Mucosa of stomach (tissue), 1 donor: Measurements from ENCODE around the gene CFAP70.
"Not testable (repeated sequence)": the region's sequence is repeated elsewhere in the genome, so short reads cannot be mapped to it uniquely, and the experiment has no call there.

Experiments used
- H3K27me3 ChIP-seq: one replicate; pipeline ENCODE4 v1.7.0; 2013; ENCODE audit warnings: mild to moderate bottlenecking, low read length; ENCODE audit not compliant: control insufficient read depth, insufficient read depth
- H3K36me3 ChIP-seq: one replicate; pipeline ENCODE4 v1.7.0; 2013; ENCODE audit warnings: low read length; ENCODE audit not compliant: control insufficient read depth, insufficient read depth
- H3K4me1 ChIP-seq: one replicate; pipeline ENCODE4 v1.7.0; 2013; ENCODE audit warnings: mild to moderate bottlenecking, low read length; ENCODE audit not compliant: control insufficient read depth, insufficient read depth
- H3K4me3 ChIP-seq: one replicate; pipeline ENCODE4 v1.7.0; 2013; ENCODE audit warnings: low read length
- H3K9ac ChIP-seq: one replicate; pipeline ENCODE4 v1.7.0; 2013; ENCODE audit warnings: mild to moderate bottlenecking, low read length, moderate library complexity
- H3K9me3 ChIP-seq: one replicate; pipeline ENCODE4 v1.7.0; 2013; ENCODE audit warnings: mild to moderate bottlenecking, low read length, moderate library complexity; ENCODE audit not compliant: control insufficient read depth
- donor health status: Pancreatic carcinoma.

Gene CFAP70

GRCh38 chr10:73333202-73333601, 25.5 kb downstream of the CFAP70 start:
- H3K36me3 ChIP-seq = no peaks in the 10 kb centered on the region
- H3K9ac ChIP-seq = no peak overlapping the region
- no peak overlapping the region for H3K4me3 ChIP-seq
- no peaks in the 10 kb centered on the region for H3K9me3 ChIP-seq
- no peaks in the 10 kb centered on the region for H3K4me1 ChIP-seq
- no peaks in the 10 kb centered on the region for H3K27me3 ChIP-seq

GRCh38 chr10:73332379-73332778, 26.3 kb downstream of the CFAP70 start:
- H3K4me1 ChIP-seq = no peaks in the 10 kb centered on the region
- no peak overlapping the region for H3K9ac ChIP-seq
- no peaks in the 10 kb centered on the region for H3K36me3 ChIP-seq
- no peaks in the 10 kb centered on the region for H3K27me3 ChIP-seq
- no peak overlapping the region for H3K4me3 ChIP-seq
- no peaks in the 10 kb centered on the region for H3K9me3 ChIP-seq

- not testable (repeated sequence) for H3K9ac ChIP-seq, H3K9me3 ChIP-seq, H3K27me3 ChIP-seq, H3K4me1 ChIP-seq, H3K36me3 ChIP-seq, H3K4me3 ChIP-seq
Measured at GRCh38 chr10:73328523-73328922, 30.1 kb downstream of the CFAP70 start.

- H3K27me3 ChIP-seq = not testable (repeated sequence)
Measured at GRCh38 chr10:73325290-73325689, 33.4 kb downstream of the CFAP70 start.

GRCh38 chr10:73323582-73323981, 35.1 kb downstream of the CFAP70 start:
- not testable (repeated sequence) for H3K9ac ChIP-seq, H3K27me3 ChIP-seq, H3K36me3 ChIP-seq, H3K9me3 ChIP-seq, H3K4me3 ChIP-seq, H3K4me1 ChIP-seq

More at GRCh38 chr10:73325290-73325689, 33.4 kb downstream of the CFAP70 start:
- not testable (repeated sequence) for H3K36me3 ChIP-seq, H3K4me3 ChIP-seq, H3K4me1 ChIP-seq, H3K9ac ChIP-seq, H3K9me3 ChIP-seq

GRCh38 chr10:73310475-73310874, 48.2 kb downstream of the CFAP70 start:
- H3K9me3 ChIP-seq = no peaks in the 10 kb centered on the region
- no peaks in the 10 kb centered on the region for H3K4me1 ChIP-seq
- no peaks in the 10 kb centered on the region for H3K36me3 ChIP-seq
- no peak overlapping the region for H3K4me3 ChIP-seq
- no peak overlapping the region for H3K9ac ChIP-seq
- no peaks in the 10 kb centered on the region for H3K27me3 ChIP-seq

- Histone ChIP-seq H3K4me1 (no peaks in the 10 kb centered on the region), H3K4me3 (no peak overlapping the region), H3K9me3 (no peaks in the 10 kb centered on the region), H3K27me3 (no peaks in the 10 kb centered on the region), H3K9ac (no peak overlapping the region), H3K36me3 (no peaks in the 10 kb centered on the region)
Measured at GRCh38 chr10:73307203-73307800, 51.4 kb downstream of the CFAP70 start.

GRCh38 chr10:73306171-73306708, 52.4 kb downstream of the CFAP70 start:
- Histone ChIP-seq H3K36me3 (no peaks in the 10 kb centered on the region), H3K4me1 (no peaks in the 10 kb centered on the region), H3K27me3 (no peaks in the 10 kb centered on the region)

GRCh38 chr10:73296946-73297345, 61.7 kb downstream of the CFAP70 start:
- Histone ChIP-seq H3K4me1 (no peaks in the 10 kb centered on the region), H3K4me3 (no peak overlapping the region), H3K9me3 (no peaks in the 10 kb centered on the region), H3K36me3 (no peaks in the 10 kb centered on the region), H3K27me3 (no peaks in the 10 kb centered on the region), H3K9ac (no peak overlapping the region)

More at GRCh38 chr10:73306171-73306708, 52.4 kb downstream of the CFAP70 start:
- Histone ChIP-seq H3K9me3 (no peaks in the 10 kb centered on the region), H3K4me3 (no peak overlapping the region), H3K9ac (no peak overlapping the region)

GRCh38 chr10:73293461-73293860, 65.2 kb downstream of the CFAP70 start:
- Histone ChIP-seq H3K36me3 (no peaks in the 10 kb centered on the region), H3K4me1 (no peaks in the 10 kb centered on the region), H3K4me3 (no peak overlapping the region), H3K27me3 (no peaks in the 10 kb centered on the region), H3K9me3 (no peaks in the 10 kb centered on the region), H3K9ac (no peak overlapping the region)

GRCh38 chr10:73289958-73290357, 68.7 kb downstream of the CFAP70 start:
- no peak overlapping the region for H3K9ac ChIP-seq
- H3K4me3 ChIP-seq = no peak overlapping the region
- no peaks in the 10 kb centered on the region for H3K9me3 ChIP-seq
- H3K4me1 ChIP-seq = no peaks in the 10 kb centered on the region
- H3K27me3 ChIP-seq = no peaks in the 10 kb centered on the region
- no peaks in the 10 kb centered on the region for H3K36me3 ChIP-seq

GRCh38 chr10:73287441-73287840, 71.2 kb downstream of the CFAP70 start:
- no peaks in the 10 kb centered on the region for H3K9me3 ChIP-seq
- H3K4me1 ChIP-seq = no peaks in the 10 kb centered on the region
- no peaks in the 10 kb centered on the region for H3K27me3 ChIP-seq
- no peak overlapping the region for H3K4me3 ChIP-seq
- H3K36me3 ChIP-seq = no peaks in the 10 kb centered on the region
- H3K9ac ChIP-seq = no peak overlapping the region

- Histone ChIP-seq H3K9ac (no peak overlapping the region), H3K4me3 (no peak overlapping the region), H3K9me3 (no peaks in the 10 kb centered on the region), H3K36me3 (no peaks in the 10 kb centered on the region), H3K4me1 (no peaks in the 10 kb centered on the region), H3K27me3 (no peaks in the 10 kb centered on the region)
Measured at GRCh38 chr10:73281097-73281496, 77.6 kb downstream of the CFAP70 start.
